HCT116 (cell line): ENCODE data around the gene SLC35C1.

Experiments used
- CTCF ChIP-seq, 3 experiments: fragments of 200-600 bp in 1 of 3; sonication (generic) in 1 of 3; IDR thresholded peaks in 2 of 3; conservative IDR thresholded peaks in 1 of 3; 2 replicates each; pipeline ENCODE4 v1.5.1; 2012 to 2017; ENCODE audit warnings: low read depth in 2 of 3, low read length in 2 of 3, antibody characterized with exemption in 1 of 3, borderline replicate concordance in 1 of 3, control low read depth in 1 of 3, mild to moderate bottlenecking in 1 of 3, mixed read lengths in 1 of 3, mixed run types in 1 of 3, moderate library complexity in 1 of 3; ENCODE audit not compliant: insufficient read depth in 1 of 3
- EGR1 ChIP-seq: IDR thresholded peaks from 2 replicates; pipeline ENCODE4 v1.6.1; 2012; ENCODE audit warnings: low read depth
- EZH2 ChIP-seq: fragments of 200-600 bp; sonication (generic); IDR thresholded peaks from 2 replicates; pipeline ENCODE4 v1.6.1; 2017; ENCODE audit warnings: antibody characterized with exemption, mixed run types
- EZH2phosphoT487 ChIP-seq: fragments of 200-600 bp; IDR thresholded peaks from 2 replicates; pipeline ENCODE4 v1.6.1; 2018; ENCODE audit warnings: antibody characterized with exemption, borderline replicate concordance
- JUND ChIP-seq: IDR thresholded peaks from 2 replicates; pipeline ENCODE4 v1.6.1; 2012
- POLR2A ChIP-seq: IDR thresholded peaks from 2 replicates; pipeline ENCODE4 v1.7.0; 2011; ENCODE audit warnings: borderline replicate concordance; ENCODE audit not compliant: insufficient read depth, insufficient read length; ENCODE audit errors: extremely low read depth
- POLR2AphosphoS5 ChIP-seq: IDR thresholded peaks from 2 replicates; pipeline ENCODE4 v1.6.1; 2011; ENCODE audit warnings: mild to moderate bottlenecking, low read depth, low read length, moderate library complexity
- RAD21 ChIP-seq: IDR thresholded peaks from 2 replicates; pipeline ENCODE4 v1.6.1; 2012; ENCODE audit warnings: low read depth, mild to moderate bottlenecking
- REST ChIP-seq: IDR thresholded peaks from 2 replicates; pipeline ENCODE4 v1.6.1; 2012; ENCODE audit warnings: low read depth
- SRF ChIP-seq: IDR thresholded peaks from 2 replicates; pipeline ENCODE4 v1.6.1; 2012; ENCODE audit warnings: low read depth
- TCF7L2 ChIP-seq: IDR thresholded peaks from 2 replicates; pipeline ENCODE4 v1.7.0; 2011; ENCODE audit warnings: borderline replicate concordance, inconsistent platforms; ENCODE audit not compliant: insufficient read depth, insufficient read length; ENCODE audit errors: extremely low read depth
- YY1 ChIP-seq: IDR thresholded peaks from 2 replicates; pipeline ENCODE4 v1.6.1; 2011; ENCODE audit warnings: low read length, low read depth, moderate library complexity, mild to moderate bottlenecking; ENCODE audit not compliant: insufficient replicate concordance; ENCODE audit errors: extremely low read depth
- ZNF274 ChIP-seq: fragments of 200-500 bp; sonication (Bioruptor generic); IDR thresholded peaks from 2 replicates; pipeline ENCODE4 v1.6.1; 2014; ENCODE audit warnings: mild to moderate bottlenecking, low read depth, low read length, inconsistent platforms
- TF ChIP-seq, protein P1 (sequence below): IDR thresholded peaks from 2 replicates; pipeline ENCODE4 v1.6.1; 2012

DNA sequence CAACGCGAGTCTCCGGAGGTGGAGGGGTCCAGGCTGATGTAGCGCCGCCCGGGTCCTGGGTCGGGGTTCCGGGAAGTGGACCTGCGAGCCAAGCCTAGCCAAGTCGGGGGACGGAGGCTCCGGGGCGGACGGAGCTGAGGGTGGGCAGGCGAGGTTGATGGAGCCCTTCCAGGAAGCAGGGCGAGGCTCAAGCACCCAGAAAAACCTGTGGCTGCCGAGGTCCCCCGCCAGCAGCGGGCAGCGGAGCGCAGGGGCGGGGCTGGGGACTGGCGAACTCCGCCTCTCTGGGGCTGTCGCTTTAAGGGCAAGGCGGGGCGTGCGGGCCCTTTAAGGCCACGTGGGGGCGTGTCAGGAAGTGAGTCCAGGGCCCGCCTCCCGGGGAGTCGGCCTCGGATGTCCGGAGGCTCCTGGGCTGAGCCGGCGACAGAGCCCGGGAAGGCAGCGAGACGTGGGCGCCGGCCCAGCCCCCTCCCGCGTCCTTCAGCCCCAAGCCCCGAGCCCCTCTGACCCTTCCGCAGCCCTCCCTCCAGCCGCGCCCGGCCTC is at the start of gene SLC35C1:
- peak; percentile 41; the same call in 1 of the 2 replicates for TF ChIP-seq EGR1
- no peak for TF ChIP-seq REST
- TF ChIP-seq CTCF (IDR thresholded peaks at IDR 0.05 in 2 of 3, conservative IDR thresholded peaks at IDR 0.05 in 1 of 3; ENCODE audit: borderline replicate concordance in 1 of 3, insufficient read depth in 1 of 3, low read depth in 2 of 3, low read length in 2 of 3) = no peak
- no peak for TF ChIP-seq EZH2phosphoT487
- TF ChIP-seq EZH2 = no peak
- TF ChIP-seq, protein P1, sequence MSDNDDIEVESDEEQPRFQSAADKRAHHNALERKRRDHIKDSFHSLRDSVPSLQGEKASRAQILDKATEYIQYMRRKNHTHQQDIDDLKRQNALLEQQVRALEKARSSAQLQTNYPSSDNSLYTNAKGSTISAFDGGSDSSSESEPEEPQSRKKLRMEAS = peak; percentile 89
- peak; percentile 75; the same call in 1 of the 2 replicates for TF ChIP-seq SRF
- TF ChIP-seq ZNF274 = no peak
- TF ChIP-seq POLR2AphosphoS5 = peak; percentile 93
- no peak for TF ChIP-seq YY1
- TF ChIP-seq POLR2A = peak; percentile 60
- no peak for TF ChIP-seq JUND
- TF ChIP-seq TCF7L2 = peak; percentile 77
- no peak for TF ChIP-seq RAD21
